Ascending aorta (tissue), 2 donors: ENCODE data around the gene KLRD1. TPM values are rescaled to one million over a fixed set of nuclear protein-coding genes. Genes with fewer than 3 reads are reported as not detected.
"Not testable (repeated sequence)": the region's sequence is repeated elsewhere in the genome, so short reads cannot be mapped to it uniquely, and the experiment has no call there.

ENCODE experiments used
- DNase-seq, 2 donors: peaks; one replicate each; pipeline ENCODE4 v3.0.0-alpha.2; 2019; ENCODE audit warnings: low spot score in 2 of 2
- H3K27ac ChIP-seq, 2 donors: fragments of 200-600 bp; sonication (generic); one replicate each; pipeline ENCODE4 v1.5.1; 2016 to 2017; ENCODE audit warnings: mild to moderate bottlenecking in 1 of 2
- H3K27me3 ChIP-seq: fragments of 200-600 bp; sonication (generic); one replicate; pipeline ENCODE4 v1.5.1; 2017
- H3K36me3 ChIP-seq, 2 donors: fragments of 200-600 bp; sonication (generic); one replicate each; pipeline ENCODE4 v1.5.1; 2016
- H3K4me1 ChIP-seq, 2 donors: fragments of 200-600 bp; sonication (generic); one replicate each; pipeline ENCODE4 v1.5.1; 2016 to 2017; ENCODE audit warnings: mild to moderate bottlenecking in 1 of 2
- H3K4me3 ChIP-seq, 2 donors: fragments of 200-600 bp; sonication (generic); one replicate each; pipeline ENCODE4 v1.5.1; 2016 to 2017; ENCODE audit warnings: mild to moderate bottlenecking in 1 of 2
- H3K9me3 ChIP-seq, 2 donors: fragments of 200-600 bp; sonication (generic); one replicate each; pipeline ENCODE4 v1.5.1; 2016
- intact Hi-C: fragments of 100-400 bp; cut with DNase I; formaldehyde crosslinking; loops from one replicate; pipeline ENCODE4 v1.15.1; 2023
- total RNA-seq: library from RNA; depleted of rRNA; stranded (reverse); fragments of >200 nt; gene quantifications from one replicate; pipeline ENCODE4 v1.1.0, GENCODE V29; 2016
- TF ChIP-seq, protein P1 (sequence below), 3 experiments: fragments of 200-600 bp in 2 of 3; fragments of 450-650 bp in 1 of 3; sonication (generic) in 2 of 3; IDR thresholded peaks; one replicate each; pipeline ENCODE4 v1.5.1; 2016 to 2019; ENCODE audit warnings: antibody characterized with exemption in 3 of 3, mild to moderate bottlenecking in 1 of 3, moderate library complexity in 1 of 3

The KLRD1 gene
- total RNA-seq, 1 donor from 2014 or later: 0.11 TPM

- TF ChIP-seq, protein P1, sequence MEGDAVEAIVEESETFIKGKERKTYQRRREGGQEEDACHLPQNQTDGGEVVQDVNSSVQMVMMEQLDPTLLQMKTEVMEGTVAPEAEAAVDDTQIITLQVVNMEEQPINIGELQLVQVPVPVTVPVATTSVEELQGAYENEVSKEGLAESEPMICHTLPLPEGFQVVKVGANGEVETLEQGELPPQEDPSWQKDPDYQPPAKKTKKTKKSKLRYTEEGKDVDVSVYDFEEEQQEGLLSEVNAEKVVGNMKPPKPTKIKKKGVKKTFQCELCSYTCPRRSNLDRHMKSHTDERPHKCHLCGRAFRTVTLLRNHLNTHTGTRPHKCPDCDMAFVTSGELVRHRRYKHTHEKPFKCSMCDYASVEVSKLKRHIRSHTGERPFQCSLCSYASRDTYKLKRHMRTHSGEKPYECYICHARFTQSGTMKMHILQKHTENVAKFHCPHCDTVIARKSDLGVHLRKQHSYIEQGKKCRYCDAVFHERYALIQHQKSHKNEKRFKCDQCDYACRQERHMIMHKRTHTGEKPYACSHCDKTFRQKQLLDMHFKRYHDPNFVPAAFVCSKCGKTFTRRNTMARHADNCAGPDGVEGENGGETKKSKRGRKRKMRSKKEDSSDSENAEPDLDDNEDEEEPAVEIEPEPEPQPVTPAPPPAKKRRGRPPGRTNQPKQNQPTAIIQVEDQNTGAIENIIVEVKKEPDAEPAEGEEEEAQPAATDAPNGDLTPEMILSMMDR (IDR thresholded peaks at IDR 0.05): no peak
- no peak overlapping the region for H3K27ac ChIP-seq
- intact Hi-C loops: no loop called here
Measured at GRCh38 chr12:10339053-10339840, 31.6 kb downstream of the KLRD1 start.

DNA sequence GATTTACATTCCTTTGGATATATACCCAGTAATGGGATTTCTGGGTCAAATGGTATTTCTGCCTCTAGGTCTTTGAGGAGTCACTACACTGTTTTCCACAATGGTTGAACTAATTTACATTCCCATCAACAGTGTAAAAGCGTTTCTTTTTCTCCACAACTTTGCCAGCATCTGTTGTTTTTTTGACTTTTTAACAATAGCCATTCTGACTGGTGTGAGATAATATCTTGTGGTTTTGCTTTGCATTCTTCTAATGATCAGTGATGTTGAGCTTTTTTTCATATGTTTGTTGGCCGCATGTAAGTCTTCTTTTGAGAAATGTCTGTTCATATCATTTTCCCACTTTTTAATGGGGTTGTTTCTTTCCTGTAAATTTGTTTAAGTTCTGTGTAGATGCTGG lies 33.3 kb downstream of the KLRD1 start:
- H3K27me3 ChIP-seq, intact Hi-C loops, DNase-seq, H3K4me3 ChIP-seq, H3K36me3 ChIP-seq, H3K27ac ChIP-seq, H3K9me3 ChIP-seq, H3K4me1 ChIP-seq: not testable (repeated sequence)

More at GRCh38 chr12:10339053-10339840, 31.6 kb downstream of the KLRD1 start:
- Histone ChIP-seq H3K9me3 (no peaks in the 10 kb centered on the region), H3K4me3 (no peak overlapping the region), H3K4me1 (no peaks in the 10 kb centered on the region), H3K27me3 (no peaks in the 10 kb centered on the region), H3K36me3 (no peaks in the 10 kb centered on the region)
- no peak for DNase-seq

DNA sequence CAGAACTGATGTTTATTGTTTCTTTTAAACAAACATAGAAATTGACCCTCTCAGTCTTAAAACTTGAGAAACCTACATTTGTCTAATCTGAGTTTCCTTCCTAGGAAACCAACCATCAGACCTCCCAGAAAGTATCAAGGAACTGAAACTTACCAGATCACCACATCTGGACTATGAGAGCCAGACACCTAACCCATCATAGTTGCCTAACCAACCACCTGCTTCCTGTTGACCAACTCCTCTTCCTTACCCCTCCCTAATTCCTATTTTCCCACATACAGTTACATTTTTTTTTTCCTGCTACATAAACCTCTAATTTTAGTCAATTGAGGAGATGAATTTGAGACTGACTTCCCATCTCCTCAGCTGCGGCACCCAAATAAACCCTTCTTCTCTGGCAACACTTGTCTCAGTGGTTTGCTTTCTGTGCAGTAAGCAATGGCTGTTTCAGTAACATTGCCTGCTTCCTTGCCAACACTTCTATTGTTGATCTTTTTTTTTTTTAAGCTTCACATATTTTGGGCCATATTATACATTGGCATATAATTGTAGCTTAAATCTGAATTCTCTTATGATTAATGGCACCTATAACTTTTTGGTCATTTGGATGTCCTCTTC lies 34.3 kb downstream of the KLRD1 start:
- TF ChIP-seq, protein P1 (IDR thresholded peaks at IDR 0.05): no peak
- intact Hi-C loops: no loop called here
- DNase-seq: no peak
- Histone ChIP-seq H3K9me3 (no peaks in the 10 kb centered on the region), H3K27me3 (no peaks in the 10 kb centered on the region), H3K36me3 (no peaks in the 10 kb centered on the region), H3K4me3 (no peak overlapping the region), H3K4me1 (no peaks in the 10 kb centered on the region), H3K27ac (no peak overlapping the region)

GRCh38 chr12:10351457-10351856 lies 43.8 kb downstream of the KLRD1 start:
- intact Hi-C loops: not testable (repeated sequence)

GRCh38 chr12:10354071-10354470 lies 46.4 kb downstream of the KLRD1 start:
- Histone ChIP-seq H3K9me3 (no peaks in the 10 kb centered on the region), H3K4me3 (no peak overlapping the region), H3K27ac (no peak overlapping the region), H3K36me3 (no peaks in the 10 kb centered on the region), H3K4me1 (no peaks in the 10 kb centered on the region), H3K27me3 (no peaks in the 10 kb centered on the region)
- intact Hi-C loops: no loop called here
- TF ChIP-seq, protein P1 (IDR thresholded peaks at IDR 0.05): no peak
- no peak for DNase-seq

More at GRCh38 chr12:10351457-10351856, 43.8 kb downstream of the KLRD1 start:
- H3K27me3 ChIP-seq, H3K4me3 ChIP-seq, H3K9me3 ChIP-seq, H3K4me1 ChIP-seq, H3K36me3 ChIP-seq, DNase-seq, H3K27ac ChIP-seq: not testable (repeated sequence)

GRCh38 chr12:10354502-10354901 lies 46.8 kb downstream of the KLRD1 start:
- no peak for DNase-seq
- H3K4me3 ChIP-seq: no peak overlapping the region
- H3K4me1 ChIP-seq: no peaks in the 10 kb centered on the region
- no peak overlapping the region for H3K27ac ChIP-seq
- no peaks in the 10 kb centered on the region for H3K27me3 ChIP-seq
- H3K9me3 ChIP-seq: no peaks in the 10 kb centered on the region
- H3K36me3 ChIP-seq: no peaks in the 10 kb centered on the region
- intact Hi-C loops: no loop called here
- TF ChIP-seq, protein P1 (IDR thresholded peaks at IDR 0.05): no peak
